Activated naive CD8-positive, alpha-beta T cell treated with anti-CD3 and anti-CD28 coated beads, Interleukin-2, amount 10 ng/mL, durations not matched to agents 7 days and 5 days (primary cell): ENCODE measurements around the gene NLRP14. TPM values are rescaled to one million over a fixed set of nuclear protein-coding genes. Genes with fewer than 3 reads are reported as not detected.

Experiments used
- ATAC-seq: fragments of 150-1000 bp; cut with Tn5 transposase; one replicate; pipeline ENCODE4 v1.10.0; 2021; ENCODE audit warnings: low read depth, moderate library complexity
- POLR2A ChIA-PET: fragments of 350-600 bp; sonication (Branson Sonifier 250); formaldehyde crosslinking; loops from one replicate; lab custom pipeline; 2021; ENCODE audit warnings: antibody characterized with exemption; lab: Charles Lee
- DNase-seq: peaks from one replicate; pipeline ENCODE4 v3.0.0; 2021
- H3K27ac Mint-ChIP-seq: one replicate; pipeline ENCODE4 v1.8.0; 2022; ENCODE audit warnings: mild to moderate bottlenecking, mixed read lengths
- H3K27me3 Mint-ChIP-seq: one replicate; pipeline ENCODE4 v1.8.0; 2022; ENCODE audit warnings: mild to moderate bottlenecking, moderate library complexity, mixed read lengths
- H3K36me3 Mint-ChIP-seq: one replicate; pipeline ENCODE4 v1.8.0; 2021; ENCODE audit warnings: mild to moderate bottlenecking, mixed read lengths
- H3K4me1 Mint-ChIP-seq: one replicate; pipeline ENCODE4 v1.8.0; 2021; ENCODE audit warnings: mixed read lengths
- H3K4me3 Mint-ChIP-seq: one replicate; pipeline ENCODE4 v1.8.0; 2022; ENCODE audit warnings: mild to moderate bottlenecking, moderate library complexity, mixed read lengths
- H3K9me3 Mint-ChIP-seq: one replicate; pipeline ENCODE4 v1.8.0; 2021; ENCODE audit warnings: mixed read lengths
- total RNA-seq, 2 experiments: library from RNA; stranded (reverse); gene quantifications; one replicate each; pipeline ENCODE4 v1.2.3, GENCODE V29; 2021

Gene NLRP14
- total RNA-seq, 2 experiments from 2014 or later, result not detected

DNA sequence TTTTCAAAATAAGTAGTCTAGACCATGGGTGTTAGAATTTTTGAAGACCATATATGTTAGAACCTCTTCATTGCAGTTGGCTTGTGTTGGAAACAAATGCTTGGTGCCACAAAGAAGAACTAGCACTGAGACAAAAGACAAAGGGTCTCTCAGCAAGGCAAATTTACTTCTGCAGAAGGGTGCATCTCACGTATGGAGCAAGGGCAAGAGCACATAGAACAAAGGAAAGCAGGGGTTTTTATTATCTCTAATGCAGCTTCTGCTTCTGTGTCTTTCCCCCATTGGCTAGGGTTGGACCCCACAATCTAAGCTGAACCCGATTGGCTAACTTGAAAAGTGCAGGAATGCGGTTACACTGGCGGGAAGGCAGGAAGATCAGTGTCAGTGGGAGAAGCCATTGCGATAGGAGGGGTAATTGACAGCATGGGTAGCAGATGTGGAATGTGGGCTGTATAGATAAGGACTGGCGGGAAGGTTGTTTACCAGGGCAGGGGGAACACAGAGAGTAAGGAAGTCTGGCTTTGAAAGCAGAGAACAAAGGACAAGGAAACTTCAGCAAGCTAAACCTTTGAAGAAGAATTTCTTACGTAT is 59.4 kb downstream of the NLRP14 start:
- no peak for DNase-seq

DNA sequence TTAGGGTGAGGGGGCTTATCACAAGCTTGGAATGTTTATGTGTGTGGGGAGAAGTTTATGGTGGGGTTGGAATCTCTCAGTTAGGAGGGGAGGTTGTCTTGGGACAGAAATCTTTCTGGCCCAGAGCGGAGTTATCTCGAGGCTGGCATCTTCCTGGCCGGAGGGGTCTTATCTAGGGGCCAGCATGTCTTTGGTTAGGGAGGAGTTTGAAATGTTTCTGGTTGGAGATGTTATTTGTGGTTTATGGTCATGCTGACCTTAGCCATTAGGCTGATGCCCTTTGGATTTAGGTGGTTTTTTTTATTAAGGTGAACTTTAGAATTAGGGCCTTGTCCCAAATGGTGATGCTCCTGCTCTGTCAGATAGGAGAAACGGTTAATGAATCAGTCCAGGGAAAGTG is 60.6 kb downstream of the NLRP14 start:
- Mint-ChIP-seq H3K9me3 (peaks cover 3% of the 10 kb centered on the region), H3K4me1 (no peaks in the 10 kb centered on the region), H3K36me3 (no peaks in the 10 kb centered on the region), H3K27me3 (no peaks in the 10 kb centered on the region), H3K4me3 (no peak overlapping the region), H3K27ac (no peak overlapping the region)
- POLR2A ChIA-PET, result no interaction called here
- DNase-seq (no peak), ATAC-seq (no peak)

More for the DNA sequence above, 59.4 kb downstream of the NLRP14 start:
- H3K4me3 Mint-ChIP-seq, result no peak overlapping the region
- H3K27ac Mint-ChIP-seq, result no peak overlapping the region
- H3K4me1 Mint-ChIP-seq, result no peaks in the 10 kb centered on the region
- POLR2A ChIA-PET, result no interaction called here
- H3K27me3 Mint-ChIP-seq, result no peaks in the 10 kb centered on the region
- no peaks in the 10 kb centered on the region for H3K36me3 Mint-ChIP-seq
- no peak for ATAC-seq
- H3K9me3 Mint-ChIP-seq, result peaks cover 3% of the 10 kb centered on the region

DNA sequence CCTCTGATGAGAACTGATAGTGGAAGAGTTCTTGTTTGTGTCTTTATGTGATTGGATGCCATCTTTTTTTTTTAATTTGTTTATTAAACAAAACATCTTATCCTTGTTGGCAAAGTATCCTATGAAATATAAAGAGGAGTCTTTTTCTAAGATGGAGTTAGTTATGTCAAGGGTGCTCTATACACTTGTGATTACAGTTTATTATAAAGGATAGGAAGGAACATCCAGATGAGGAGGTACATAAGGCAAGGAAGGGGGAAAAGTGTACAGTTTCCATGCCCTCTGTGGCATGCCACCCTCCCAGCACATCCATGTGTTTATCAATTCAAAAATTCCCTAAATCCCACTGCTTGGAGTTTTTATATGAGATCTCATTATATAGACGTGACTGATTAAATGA is 61.2 kb downstream of the NLRP14 start:
- H3K4me3 Mint-ChIP-seq, result no peak overlapping the region
- H3K4me1 Mint-ChIP-seq, result no peaks in the 10 kb centered on the region
- H3K36me3 Mint-ChIP-seq, result no peaks in the 10 kb centered on the region
- H3K27me3 Mint-ChIP-seq, result no peaks in the 10 kb centered on the region
- no peak overlapping the region for H3K27ac Mint-ChIP-seq
- POLR2A ChIA-PET, result no interaction called here
- peaks cover 3% of the 10 kb centered on the region for H3K9me3 Mint-ChIP-seq
- no peak for DNase-seq
- no peak for ATAC-seq

DNA sequence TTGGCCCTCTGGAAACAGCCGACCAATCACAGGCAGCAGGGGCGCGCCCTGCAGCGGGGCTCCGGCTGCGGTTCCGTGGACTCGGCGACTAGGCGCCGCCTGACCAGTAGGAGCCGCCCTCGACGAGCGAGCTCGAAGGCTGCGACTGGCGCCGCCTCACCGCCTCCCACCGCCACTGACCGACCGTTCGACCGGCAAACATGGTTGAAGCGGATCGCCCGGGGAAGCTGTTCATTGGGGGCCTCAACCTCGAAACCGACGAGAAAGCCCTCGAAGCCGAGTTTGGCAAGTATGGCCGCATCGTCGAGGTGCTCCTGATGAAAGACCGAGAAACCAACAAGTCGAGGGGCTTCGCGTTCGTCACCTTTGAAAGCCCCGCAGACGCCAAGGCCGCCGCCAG is 68.6 kb downstream of the NLRP14 start, which contains the start of gene RBMXL2:
TSS of gene RBMXL2 (plus strand) at position 78 of the 400 bp plus-strand sequence. CDS start at position 201, 123 bp downstream.
- Mint-ChIP-seq H3K4me3 (no peak within 1 kb of the TSS), H3K27ac (no peak within 1 kb of the TSS), H3K27me3 (peaks cover 8% of the 10 kb centered on the region), H3K4me1 (no peaks in the 10 kb centered on the region), H3K9me3 (no peaks in the 10 kb centered on the region), H3K36me3 (no peaks in the 10 kb centered on the region)
- DNase-seq, result no peak
- ATAC-seq, result no peak
- POLR2A ChIA-PET, result no interaction called here

DNA sequence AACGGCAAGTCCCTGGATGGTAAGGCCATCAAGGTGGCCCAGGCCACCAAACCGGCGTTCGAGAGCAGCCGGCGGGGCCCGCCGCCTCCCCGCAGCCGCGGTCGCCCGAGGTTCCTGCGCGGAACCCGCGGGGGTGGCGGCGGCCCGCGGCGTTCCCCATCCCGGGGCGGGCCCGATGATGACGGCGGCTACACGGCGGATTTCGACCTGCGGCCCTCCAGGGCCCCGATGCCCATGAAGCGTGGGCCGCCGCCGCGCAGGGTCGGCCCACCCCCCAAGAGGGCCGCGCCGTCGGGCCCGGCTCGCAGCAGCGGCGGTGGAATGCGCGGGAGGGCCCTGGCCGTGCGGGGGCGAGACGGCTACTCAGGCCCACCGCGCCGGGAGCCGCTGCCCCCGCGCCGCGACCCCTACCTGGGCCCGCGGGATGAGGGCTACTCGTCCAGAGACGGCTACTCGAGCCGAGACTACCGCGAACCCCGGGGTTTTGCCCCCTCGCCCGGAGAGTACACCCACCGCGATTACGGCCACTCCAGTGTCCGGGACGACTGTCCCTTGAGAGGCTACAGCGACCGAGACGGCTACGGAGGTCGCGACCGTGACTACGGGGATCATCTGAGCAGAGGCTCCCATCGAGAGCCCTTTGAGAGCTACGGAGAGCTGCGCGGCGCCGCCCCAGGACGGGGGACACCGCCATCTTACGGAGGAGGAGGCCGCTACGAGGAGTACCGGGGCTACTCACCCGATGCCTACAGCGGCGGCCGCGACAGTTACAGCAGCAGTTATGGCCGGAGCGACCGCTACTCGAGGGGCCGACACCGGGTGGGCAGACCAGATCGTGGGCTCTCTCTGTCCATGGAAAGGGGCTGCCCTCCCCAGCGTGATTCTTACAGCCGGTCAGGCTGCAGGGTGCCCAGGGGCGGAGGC is 69.3 kb downstream of the NLRP14 start:
- H3K4me3 Mint-ChIP-seq, result no peak overlapping the region
- H3K4me1 Mint-ChIP-seq, result no peaks in the 10 kb centered on the region
- POLR2A ChIA-PET, result no interaction called here
- no peak overlapping the region for H3K27ac Mint-ChIP-seq
- no peaks in the 10 kb centered on the region for H3K36me3 Mint-ChIP-seq
- H3K27me3 Mint-ChIP-seq, result peaks cover 15% of the 10 kb centered on the region
- ATAC-seq (no peak), DNase-seq (no peak)
- H3K9me3 Mint-ChIP-seq, result no peaks in the 10 kb centered on the region

DNA sequence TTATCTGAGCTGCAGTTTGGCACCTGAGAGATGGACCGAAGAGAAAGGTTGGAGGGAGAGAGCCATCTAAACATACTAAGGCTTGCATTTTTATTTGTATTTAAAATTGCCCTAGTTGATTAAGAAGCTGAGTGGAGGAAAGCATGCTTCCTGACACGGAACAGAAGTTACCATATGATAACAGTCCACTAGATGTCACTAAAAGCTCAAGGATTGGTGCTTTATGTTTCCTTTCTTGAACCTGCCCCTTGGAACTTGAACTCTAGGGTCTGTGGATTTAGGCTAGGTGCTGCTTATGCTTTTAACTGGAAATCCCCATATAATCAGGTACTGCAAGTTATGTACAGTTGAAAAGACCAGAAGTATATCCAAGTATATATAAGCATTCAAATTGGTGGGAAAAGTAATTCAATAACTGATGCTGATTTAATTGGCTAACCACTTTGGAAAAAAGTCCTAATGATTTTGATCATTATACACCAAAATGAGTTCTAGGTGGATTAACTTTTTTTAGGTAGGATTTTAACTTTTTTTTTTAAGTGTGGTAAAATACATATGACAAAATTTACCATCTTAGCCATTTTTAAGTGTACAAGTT is 78.1 kb downstream of the NLRP14 start:
- Mint-ChIP-seq H3K27me3 (peaks cover 14% of the 10 kb centered on the region), H3K9me3 (no peaks in the 10 kb centered on the region), H3K4me1 (no peaks in the 10 kb centered on the region), H3K36me3 (no peaks in the 10 kb centered on the region), H3K4me3 (no peak overlapping the region), H3K27ac (no peak overlapping the region)
- DNase-seq, result no peak
- ATAC-seq, result no peak
- POLR2A ChIA-PET, result no interaction called here

DNA sequence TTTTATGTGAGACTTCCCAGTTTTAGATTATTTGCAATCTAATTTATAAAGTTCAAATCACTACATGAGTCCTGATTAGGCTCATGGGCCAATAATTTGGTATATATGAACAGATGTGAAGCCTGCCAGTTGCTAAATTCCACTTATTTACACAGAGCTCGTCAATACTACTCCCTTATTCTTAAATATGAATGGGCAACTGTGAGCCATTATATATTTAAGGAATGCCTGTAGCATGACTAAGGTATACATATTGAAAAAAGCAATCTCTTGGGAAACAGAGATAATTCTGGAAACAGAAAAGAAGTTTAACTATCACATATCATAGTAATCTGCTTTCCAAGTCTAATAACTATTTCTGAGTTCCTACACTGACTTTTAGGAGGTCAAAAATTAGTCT is 95.5 kb downstream of the NLRP14 start:
- Mint-ChIP-seq H3K36me3 (no peaks in the 10 kb centered on the region), H3K4me3 (no peak overlapping the region), H3K9me3 (no peaks in the 10 kb centered on the region), H3K27me3 (peaks cover 2% of the 10 kb centered on the region), H3K27ac (no peak overlapping the region), H3K4me1 (no peaks in the 10 kb centered on the region)
- DNase-seq (no peak), ATAC-seq (no peak)
- POLR2A ChIA-PET, result no interaction called here

DNA sequence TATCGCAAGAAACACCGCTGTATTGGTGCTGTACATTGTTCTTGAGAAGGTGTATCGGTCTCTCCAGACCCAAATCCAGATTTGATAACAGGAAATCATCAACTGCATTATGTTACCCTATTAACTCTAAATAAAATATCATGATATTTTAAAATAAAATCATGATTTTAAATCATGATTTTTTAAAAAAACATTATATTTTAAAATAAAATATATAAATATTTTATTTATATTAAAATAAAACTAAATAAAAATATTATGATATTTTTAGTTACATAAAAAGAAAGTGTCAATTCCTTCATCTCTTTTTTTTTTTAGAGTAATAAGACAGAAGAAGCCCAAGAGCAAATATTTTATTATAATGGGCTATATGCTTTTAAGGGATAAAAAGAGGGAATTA is 96.1 kb downstream of the NLRP14 start:
- Mint-ChIP-seq H3K27ac (no peak overlapping the region), H3K27me3 (peaks cover 2% of the 10 kb centered on the region), H3K36me3 (no peaks in the 10 kb centered on the region), H3K4me1 (no peaks in the 10 kb centered on the region), H3K4me3 (no peak overlapping the region), H3K9me3 (no peaks in the 10 kb centered on the region)
- POLR2A ChIA-PET, result no interaction called here
- DNase-seq (no peak), ATAC-seq (no peak)

Other genes starting within 250 kb of the NLRP14 start
- not detected for gene OR2AG2, start 248.5 kb upstream of the NLRP14 start, total RNA-seq
- not detected for gene OR2AG1, start 237.5 kb upstream of the NLRP14 start, total RNA-seq
- under 1 TPM in 1 of 2 experiments, not detected in 1; 0.08 TPM for gene OR6A2, start 220.8 kb upstream of the NLRP14 start, total RNA-seq
- not detected for gene OR10A5, start 174.8 kb upstream of the NLRP14 start, total RNA-seq
- gene OR10A2, start 157.4 kb upstream of the NLRP14 start, total RNA-seq, result not detected
- gene OR10A4, start 143.9 kb upstream of the NLRP14 start, total RNA-seq, result not detected
- not detected for gene OR2D2, start 128.0 kb upstream of the NLRP14 start, total RNA-seq
- gene OR2D3, start 99.5 kb upstream of the NLRP14 start, total RNA-seq, result not detected
- 1 to 10 TPM in 1 of 2 experiments, under 1 TPM in 1; 0.91 to 1.1 TPM for gene ZNF215, start 94.1 kb upstream of the NLRP14 start, total RNA-seq
- not detected for gene ZNF214, start 133 bp upstream of the NLRP14 start, total RNA-seq
- not detected for gene RBMXL2, start 68.5 kb downstream of the NLRP14 start, total RNA-seq
- gene SYT9, start 231.4 kb downstream of the NLRP14 start, total RNA-seq, result not detected